Measurements from ENCODE around the gene MFF.

DNA sequence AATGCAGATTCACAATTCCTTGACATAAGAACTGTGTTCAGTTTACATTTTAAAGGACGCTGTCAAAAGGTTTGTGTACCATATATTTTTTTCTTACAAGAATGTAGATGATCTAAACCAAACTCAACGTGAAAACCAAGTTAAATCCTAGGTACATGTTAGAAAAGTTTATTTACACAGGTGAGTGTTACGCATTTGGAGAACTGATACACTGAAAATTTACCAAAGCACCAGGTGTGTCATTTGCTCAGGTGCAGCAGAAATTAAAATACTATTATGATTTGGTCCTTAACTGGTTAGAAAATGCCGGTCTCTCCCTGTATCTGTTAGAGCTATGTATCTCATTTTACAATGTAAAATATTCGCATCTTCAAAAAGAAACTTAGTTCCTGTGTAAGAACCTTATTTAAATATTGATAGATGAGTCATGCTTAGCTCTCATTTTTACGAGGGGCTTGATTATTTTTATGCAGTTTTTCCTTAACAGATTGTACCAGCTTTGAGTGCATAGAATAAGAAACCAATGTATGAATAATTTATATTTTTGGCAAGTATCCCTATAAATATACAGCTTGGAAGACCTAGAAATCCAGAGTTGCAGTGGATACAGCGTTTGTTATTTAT, 25.1 kb downstream of the MFF start:
- TF ChIP-seq, protein P1, sequence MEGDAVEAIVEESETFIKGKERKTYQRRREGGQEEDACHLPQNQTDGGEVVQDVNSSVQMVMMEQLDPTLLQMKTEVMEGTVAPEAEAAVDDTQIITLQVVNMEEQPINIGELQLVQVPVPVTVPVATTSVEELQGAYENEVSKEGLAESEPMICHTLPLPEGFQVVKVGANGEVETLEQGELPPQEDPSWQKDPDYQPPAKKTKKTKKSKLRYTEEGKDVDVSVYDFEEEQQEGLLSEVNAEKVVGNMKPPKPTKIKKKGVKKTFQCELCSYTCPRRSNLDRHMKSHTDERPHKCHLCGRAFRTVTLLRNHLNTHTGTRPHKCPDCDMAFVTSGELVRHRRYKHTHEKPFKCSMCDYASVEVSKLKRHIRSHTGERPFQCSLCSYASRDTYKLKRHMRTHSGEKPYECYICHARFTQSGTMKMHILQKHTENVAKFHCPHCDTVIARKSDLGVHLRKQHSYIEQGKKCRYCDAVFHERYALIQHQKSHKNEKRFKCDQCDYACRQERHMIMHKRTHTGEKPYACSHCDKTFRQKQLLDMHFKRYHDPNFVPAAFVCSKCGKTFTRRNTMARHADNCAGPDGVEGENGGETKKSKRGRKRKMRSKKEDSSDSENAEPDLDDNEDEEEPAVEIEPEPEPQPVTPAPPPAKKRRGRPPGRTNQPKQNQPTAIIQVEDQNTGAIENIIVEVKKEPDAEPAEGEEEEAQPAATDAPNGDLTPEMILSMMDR (IDR thresholded peaks at IDR 0.05; ENCODE audit: insufficient read depth, low read length, poor library complexity, severe bottlenecking) = no peak
- TF ChIP-seq EZH2phosphoT487 (conservative IDR thresholded peaks at IDR 0.05; ENCODE audit: low read length) = no peak
